Stimulated activated CD4-positive, alpha-beta T cell treated with anti-CD3 and anti-CD28 coated beads, Interleukin-15, amount 100 ng/mL, for 24 hours (primary cell): ENCODE results near the gene BMS1.
"Not testable (repeated sequence)": the region's sequence is repeated elsewhere in the genome, so short reads cannot be mapped to it uniquely, and the experiment has no call there.

ENCODE experiments used
- DNase-seq: peaks from one replicate; pipeline ENCODE4 v3.0.0-alpha.2; 2020

Gene BMS1

GRCh38 chr10:42866115-42866995 is 83.8 kb downstream of the BMS1 start:
- DNase-seq: peak; percentile 67

GRCh38 chr10:42867571-42867970 is 85.0 kb downstream of the BMS1 start:
- DNase-seq: no peak

GRCh38 chr10:42868530-42868929 is 85.9 kb downstream of the BMS1 start:
- DNase-seq: no peak

DNA sequence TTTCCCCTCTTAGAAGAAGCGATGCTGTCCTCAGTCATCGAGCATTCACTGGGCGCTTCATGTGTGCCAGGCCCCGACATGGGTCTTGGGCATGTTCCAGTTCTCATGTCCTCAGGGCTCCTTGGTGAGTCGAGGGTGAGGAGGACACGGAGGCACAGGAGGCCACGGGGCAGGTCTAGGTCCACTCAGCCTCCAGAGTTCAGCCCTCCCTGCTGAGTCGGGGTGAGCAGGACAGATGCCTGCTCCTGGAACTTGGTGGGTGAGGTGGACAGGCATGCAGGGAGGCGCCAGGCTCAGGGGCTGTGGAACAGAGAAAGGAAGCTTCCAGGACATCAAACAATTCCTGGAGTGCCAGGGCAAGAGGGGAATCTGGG is 87.4 kb downstream of the BMS1 start:
- DNase-seq: no peak

DNA sequence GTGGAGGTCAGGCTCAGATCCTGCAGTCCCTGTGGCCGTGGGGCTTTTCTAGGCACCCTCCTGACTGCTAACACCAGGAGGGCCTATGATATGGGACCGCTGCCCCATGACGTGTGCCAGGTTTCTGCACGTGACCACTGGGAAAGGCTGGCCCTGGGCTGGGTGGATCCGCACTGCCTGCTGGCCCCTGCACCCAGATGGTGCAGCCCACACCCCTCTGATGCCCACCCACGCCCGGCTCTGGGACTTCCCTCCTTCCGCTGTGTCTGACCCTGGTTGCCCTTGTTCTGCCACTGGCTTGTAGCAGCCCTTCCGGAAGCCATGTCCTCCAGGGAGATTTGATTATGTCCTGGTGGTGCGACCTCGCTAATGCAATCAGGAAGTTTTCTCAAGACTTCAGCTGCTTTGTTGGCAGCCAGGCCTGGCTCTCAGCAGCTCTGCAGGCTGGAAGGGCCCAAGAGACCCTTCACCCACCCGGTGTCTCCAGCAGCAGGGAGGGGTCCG is 88.6 kb downstream of the BMS1 start:
- not testable (repeated sequence) for DNase-seq

- DNase-seq: no peak
Observed at GRCh38 chr10:42871823-42872222, 89.2 kb downstream of the BMS1 start.

GRCh38 chr10:42872865-42873435 is 90.4 kb downstream of the BMS1 start:
- no peak for DNase-seq

GRCh38 chr10:42874713-42875387 is 92.3 kb downstream of the BMS1 start:
- DNase-seq: no peak

GRCh38 chr10:42875388-42875755 is 92.8 kb downstream of the BMS1 start:
- no peak for DNase-seq

- no peak for DNase-seq
Observed at GRCh38 chr10:42875798-42876341, 93.3 kb downstream of the BMS1 start.

GRCh38 chr10:42876476-42876875 is 93.9 kb downstream of the BMS1 start:
- no peak for DNase-seq

GRCh38 chr10:42876945-42877344 is 94.3 kb downstream of the BMS1 start:
- DNase-seq: no peak

- no peak for DNase-seq
Observed at GRCh38 chr10:42877496-42878030, 95.0 kb downstream of the BMS1 start.

DNA sequence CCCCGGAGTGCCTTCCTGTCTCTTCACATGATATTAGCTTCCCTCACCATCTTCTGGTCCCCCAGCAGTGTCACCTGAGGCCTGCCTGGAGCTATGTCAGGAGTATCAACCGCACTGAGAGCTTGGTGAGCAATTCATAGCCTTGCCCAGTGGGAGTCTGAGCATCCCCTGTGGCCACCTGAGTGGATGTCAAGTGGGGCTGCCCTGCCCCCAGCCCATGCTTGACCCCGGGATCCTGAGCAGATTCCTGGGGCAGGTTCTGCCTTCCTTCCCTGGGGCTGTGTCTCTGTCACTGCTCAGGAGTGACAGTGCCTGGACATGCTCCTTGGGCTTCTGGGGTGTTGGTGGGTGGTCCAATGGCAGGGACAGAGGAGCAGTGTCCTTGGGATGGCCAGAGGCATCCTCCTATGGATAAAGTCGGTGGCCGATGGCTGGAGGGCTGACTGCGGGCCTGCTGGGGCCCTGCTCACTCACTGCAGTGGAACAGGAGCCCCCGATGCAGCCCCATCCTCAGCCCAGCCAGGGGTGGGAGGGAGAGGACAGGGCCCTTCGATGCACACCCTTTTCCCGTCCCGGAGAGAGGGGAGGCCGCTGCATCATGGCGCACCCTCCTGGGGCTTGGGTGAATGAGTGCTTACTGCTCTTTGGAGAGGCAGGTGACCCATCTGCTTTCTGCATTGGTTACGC is 95.7 kb downstream of the BMS1 start:
- no peak for DNase-seq

GRCh38 chr10:42878821-42879195 is 96.2 kb downstream of the BMS1 start:
- DNase-seq: no peak

GRCh38 chr10:42879380-42880254 is 97.0 kb downstream of the BMS1 start:
- no peak for DNase-seq

- DNase-seq: no peak
Observed at GRCh38 chr10:42880255-42880620, 97.6 kb downstream of the BMS1 start.

DNA sequence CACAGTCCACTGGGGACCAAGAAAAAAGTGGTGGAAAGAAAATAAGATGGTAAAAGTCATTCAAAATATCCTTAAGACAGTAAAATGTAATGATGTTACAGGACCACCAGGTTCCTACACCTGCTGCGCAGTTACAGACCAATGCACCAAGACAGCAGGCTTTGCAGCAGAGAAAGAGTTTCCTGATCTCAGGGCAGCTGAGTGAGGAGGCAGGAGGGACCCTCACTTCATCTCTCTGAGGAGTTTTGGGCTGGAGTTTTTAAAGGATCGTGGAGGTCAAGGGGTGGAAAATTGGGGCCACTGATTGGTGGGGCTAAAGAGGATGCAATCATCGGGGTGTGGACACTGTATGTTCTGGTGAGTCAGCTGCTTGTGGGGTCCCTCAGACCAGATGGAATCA is 100.0 kb downstream of the BMS1 start:
- DNase-seq: no peak
